Measurements from ENCODE around the gene LIN7B. TPM values are rescaled to one million over a fixed set of nuclear protein-coding genes. Genes with fewer than 3 reads are reported as not detected.

Gene LIN7B
- total and polyA plus RNA-seq, 9 of the 15 experiments (the other 6 are each of a cell fraction or from before 2014, with no cell fraction given) = 0.89 to 15.7 (median 4.0) TPM

GRCh38 chr19:49097453-49098288 lies 16.5 kb upstream of the LIN7B start (continued):
- TF ChIP-seq ESRRA (IDR thresholded peaks at IDR 0.05; ENCODE audit: borderline replicate concordance, low read depth) (no peak), SMC3 (conservative IDR thresholded peaks at IDR 0.05; ENCODE audit: insufficient read depth, low read depth, low read length) (peak; percentile 83), NBN (IDR thresholded peaks at IDR 0.05; ENCODE audit: low read depth) (no peak), ATF7 (IDR thresholded peaks at IDR 0.05) (peak; percentile 38; the same call in 1 of the 2 replicates), GATA2 (CRISPR knock-in tag; IDR thresholded peaks at IDR 0.05) (no peak), SMAD3 (CRISPR knock-in tag; conservative IDR thresholded peaks at IDR 0.05) (no peak), VEZF1 (CRISPR knock-in tag; IDR thresholded peaks at IDR 0.05) (peak; percentile 22; the same call in 1 of the 2 replicates), CTCF (IDR thresholded peaks at IDR 0.05 in 2 of 3, conservative IDR thresholded peaks at IDR 0.05 in 1 of 3; ENCODE audit: insufficient read depth in 2 of 3, low read depth in 1 of 3, low read length in 3 of 3) (peak; percentile 92 to 98 (median 93)), POLR2B (IDR thresholded peaks at IDR 0.05; ENCODE audit: low read depth, partially characterized antibody) (peak; percentile 10), MYBL2 (IDR thresholded peaks at IDR 0.05; ENCODE audit: low read depth) (no peak), MYBL2 (CRISPR knock-in tag; IDR thresholded peaks at IDR 0.05; ENCODE audit: borderline replicate concordance) (no peak), ARID2 (IDR thresholded peaks at IDR 0.05) (peak; percentile 53; the same call in 1 of the 2 replicates), TFAP4 (CRISPR knock-in tag; IDR thresholded peaks at IDR 0.05; ENCODE audit: borderline replicate concordance) (peak; percentile 86), REST (IDR thresholded peaks at IDR 0.05; ENCODE audit: borderline replicate concordance) (peak; percentile 83), REST (CRISPR knock-in tag; IDR thresholded peaks at IDR 0.05; ENCODE audit: low read depth) (no peak)
